Muscle of leg (tissue), 11 donors: ENCODE data around the gene TBCB. TPM values are rescaled to one million over a fixed set of nuclear protein-coding genes. Genes with fewer than 3 reads are reported as not detected.

Experiments used
- DNase-seq: peaks from one replicate; pipeline ENCODE4 v3.0.0; 2013
- H3K27ac ChIP-seq: one replicate; pipeline ENCODE4 v1.5.1; 2013; ENCODE audit warnings: mild to moderate bottlenecking, low read length, control low read depth
- H3K27me3 ChIP-seq: one replicate; pipeline ENCODE4 v1.6.1; 2013; ENCODE audit warnings: low read length; ENCODE audit not compliant: control insufficient read depth, insufficient read depth
- H3K36me3 ChIP-seq: one replicate; pipeline ENCODE4 v1.6.1; 2013; ENCODE audit warnings: low read length; ENCODE audit not compliant: control insufficient read depth, insufficient read depth
- H3K4me1 ChIP-seq: one replicate; pipeline ENCODE4 v1.6.1; 2013; ENCODE audit warnings: low read length; ENCODE audit not compliant: control insufficient read depth, insufficient read depth
- H3K4me3 ChIP-seq: one replicate; pipeline ENCODE4 v1.5.1; 2013; ENCODE audit warnings: low read length, control low read depth
- H3K9me3 ChIP-seq: replicated peaks from 2 replicates; pipeline ENCODE4 v1.6.1; 2013; ENCODE audit warnings: low read depth, low read length; ENCODE audit not compliant: control insufficient read depth
- WGBS: methylation state at CpG from one replicate; pipeline ENCODE4 v1.1.5; 2013; ENCODE audit warnings: missing lambda C conversion rate; ENCODE audit not compliant: insufficient coverage; 5-methylcytosine and 5-hydroxymethylcytosine counted together
- polyA plus RNA-seq, 8 donors: library from polyadenylated mRNA; unstranded; fragments of 120-200 nt; gene quantifications; one replicate each; pipeline versions ENCODE4 v1.2.1 to v1.2.3, GENCODE V29; 2013; ENCODE audit warnings: inconsistent platforms in 1 of 8, low replicate concordance in 1 of 8; ENCODE audit not compliant: insufficient read length in 8 of 8, insufficient read depth in 1 of 8
- total RNA-seq: library from RNA; stranded (reverse); fragments of 120-200 nt; gene quantifications from one replicate; pipeline ENCODE4 v1.2.4, GENCODE V29; 2013

TBCB gene
- total and polyA plus RNA-seq, 9 donors = 86.5 to 129 (median 91.2) TPM

DNA sequence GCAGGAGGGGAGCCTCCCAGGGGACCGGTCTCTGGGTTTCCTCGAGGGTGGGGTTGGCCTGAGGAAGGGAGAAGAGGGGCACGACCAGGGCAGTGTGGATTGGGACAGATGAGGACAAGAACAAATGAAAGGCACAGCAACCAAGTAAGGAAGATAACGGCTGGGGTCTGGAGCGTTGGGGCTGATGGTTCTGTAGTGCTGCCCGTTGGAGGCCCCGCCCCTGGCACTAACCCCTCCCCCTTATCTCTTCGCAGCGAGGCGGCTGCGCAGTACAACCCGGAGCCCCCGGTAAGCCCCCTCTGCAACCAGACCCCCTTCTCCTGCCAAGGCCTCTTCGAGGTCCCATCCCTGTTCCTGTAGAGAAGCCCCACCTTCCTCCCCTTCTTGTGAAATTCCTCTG lies 26.8 kb downstream of the TBCB start:
- 81% methylated on average over 5 of the region's 14 CpGs for WGBS
- DNase-seq = no peak
- no peaks in the 10 kb centered on the region for H3K9me3 ChIP-seq
- no peak overlapping the region for H3K4me3 ChIP-seq
- no peaks in the 10 kb centered on the region for H3K27me3 ChIP-seq
- H3K4me1 ChIP-seq = peaks cover 14% of the 10 kb centered on the region
- H3K27ac ChIP-seq = no peak overlapping the region
- peaks cover 48% of the 10 kb centered on the region for H3K36me3 ChIP-seq

DNA sequence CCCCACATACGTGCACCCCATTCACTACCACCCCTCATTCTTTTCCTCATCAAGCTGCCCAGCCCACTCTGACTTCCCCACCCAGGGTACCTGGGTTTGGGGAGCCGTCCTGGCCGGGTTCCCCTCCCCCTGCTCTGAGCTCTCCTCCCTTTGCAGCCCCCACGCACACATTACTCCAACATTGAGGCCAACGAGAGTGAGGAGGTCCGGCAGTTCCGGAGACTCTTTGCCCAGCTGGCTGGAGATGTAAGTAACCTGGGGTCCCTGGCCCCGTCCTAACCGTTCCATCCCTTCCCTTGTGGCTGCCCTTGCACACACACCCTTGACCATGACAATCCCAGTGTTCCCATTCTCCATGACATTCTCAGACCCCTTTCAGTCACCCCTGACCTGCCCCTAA lies 27.2 kb downstream of the TBCB start:
- no peak overlapping the region for H3K4me3 ChIP-seq
- H3K9me3 ChIP-seq = no peaks in the 10 kb centered on the region
- peaks cover 51% of the 10 kb centered on the region for H3K36me3 ChIP-seq
- no peak for DNase-seq
- peaks cover 13% of the 10 kb centered on the region for H3K4me1 ChIP-seq
- H3K27me3 ChIP-seq = no peaks in the 10 kb centered on the region
- 87% methylated on average over 9 of the region's 9 CpGs for WGBS
- no peak overlapping the region for H3K27ac ChIP-seq

GRCh38 chr19:36144624-36145023 lies 29.4 kb downstream of the TBCB start:
- Histone ChIP-seq H3K4me3 (no peak overlapping the region), H3K36me3 (peaks cover 69% of the 10 kb centered on the region), H3K27ac (no peak overlapping the region), H3K4me1 (peaks cover 9% of the 10 kb centered on the region), H3K9me3 (no peaks in the 10 kb centered on the region), H3K27me3 (no peaks in the 10 kb centered on the region)
- DNase-seq = no peak
- 100% methylated on average over 1 of the region's 6 CpGs for WGBS

DNA sequence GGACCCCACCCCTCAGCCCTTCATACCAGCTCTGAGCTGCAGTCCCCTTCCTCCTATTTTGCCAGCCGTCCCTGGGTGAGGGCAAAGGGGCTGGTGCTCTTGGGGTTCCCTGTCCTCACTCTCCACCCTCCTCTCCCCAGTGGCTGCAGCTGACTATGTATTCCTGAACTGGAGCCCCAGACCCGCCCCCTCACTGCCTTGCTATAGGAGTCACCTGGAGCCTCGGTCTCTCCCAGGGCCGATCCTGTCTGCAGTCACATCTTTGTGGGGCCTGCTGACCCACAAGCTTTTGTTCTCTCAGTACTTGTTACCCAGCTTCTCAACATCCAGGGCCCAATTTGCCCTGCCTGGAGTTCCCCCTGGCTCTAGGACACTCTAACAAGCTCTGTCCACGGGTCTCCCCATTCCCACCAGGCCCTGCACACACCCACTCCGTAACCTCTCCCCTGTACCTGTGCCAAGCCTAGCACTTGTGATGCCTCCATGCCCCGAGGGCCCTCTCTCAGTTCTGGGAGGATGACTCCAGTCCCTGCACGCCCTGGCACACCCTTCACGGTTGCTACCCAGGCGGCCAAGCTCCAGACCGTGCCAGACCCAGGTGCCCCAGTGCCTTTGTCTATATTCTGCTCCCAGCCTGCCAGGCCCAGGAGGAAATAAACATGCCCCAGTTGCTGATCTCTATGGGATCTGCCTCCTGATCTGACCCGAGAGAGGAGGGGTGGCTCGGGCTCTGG lies 34.6 kb downstream of the TBCB start:
- Histone ChIP-seq H3K27ac (no peak overlapping the region), H3K4me3 (no peak overlapping the region), H3K27me3 (no peaks in the 10 kb centered on the region), H3K36me3 (peaks cover 56% of the 10 kb centered on the region), H3K9me3 (no peaks in the 10 kb centered on the region), H3K4me1 (peaks cover 27% of the 10 kb centered on the region)
- DNase-seq = no peak
- 67% methylated on average over 13 of the region's 13 CpGs for WGBS

GRCh38 chr19:36150586-36150985 lies 35.3 kb downstream of the TBCB start:
- H3K36me3 ChIP-seq = peaks cover 50% of the 10 kb centered on the region
- no peaks in the 10 kb centered on the region for H3K27me3 ChIP-seq
- no peak for DNase-seq
- H3K4me3 ChIP-seq = peak overlapping the region; percentile 89
- H3K27ac ChIP-seq = peak overlapping the region; percentile 100
- WGBS = 68% methylated on average over 4 of the region's 5 CpGs
- no peaks in the 10 kb centered on the region for H3K9me3 ChIP-seq
- H3K4me1 ChIP-seq = peaks cover 27% of the 10 kb centered on the region

DNA sequence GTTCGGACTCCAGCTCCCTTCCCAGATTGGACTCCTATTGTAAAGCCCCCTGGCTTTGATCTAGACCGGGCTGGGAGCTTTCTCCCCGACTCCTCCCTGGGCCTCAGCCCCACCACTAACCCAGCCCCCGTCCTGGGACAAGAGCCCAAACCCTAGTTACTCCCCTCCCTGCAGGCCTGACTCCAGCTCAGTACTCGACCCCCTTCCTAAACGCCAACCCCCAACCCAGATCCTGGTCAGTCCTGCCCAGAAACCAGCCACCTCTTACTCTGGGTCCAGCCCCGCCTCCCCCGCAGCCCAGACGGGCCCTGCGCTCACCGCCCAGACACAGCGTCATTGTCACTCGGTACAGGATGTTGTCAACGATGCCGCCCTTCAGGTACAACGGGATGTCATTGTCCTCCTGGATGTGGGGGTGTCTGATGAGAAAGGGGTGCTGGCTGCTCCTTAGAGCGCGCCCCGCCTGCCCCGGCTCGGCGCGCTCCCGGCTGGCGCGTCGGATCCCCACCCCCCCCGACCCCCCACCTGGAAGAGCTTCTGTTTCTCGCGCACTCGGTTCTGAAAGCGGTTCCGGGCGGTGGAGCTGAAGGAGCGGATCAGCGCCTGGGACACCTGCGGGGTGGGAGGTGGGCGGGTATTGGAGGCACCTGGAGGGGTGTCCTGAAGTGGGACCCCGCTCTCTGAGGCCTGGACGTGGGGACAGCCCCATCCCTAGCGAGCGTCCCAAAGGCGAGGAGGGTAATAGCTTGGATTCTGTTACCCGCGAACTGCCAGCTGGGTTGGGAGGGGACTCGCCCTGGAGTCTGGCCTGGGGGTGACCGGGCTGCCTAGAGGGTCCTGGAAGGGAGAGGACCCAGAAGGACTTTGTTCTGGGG lies 36.1 kb downstream of the TBCB start:
- peak; percentile 84 for DNase-seq
- peaks cover 27% of the 10 kb centered on the region for H3K4me1 ChIP-seq
- WGBS = 4% methylated on average over 20 of the region's 47 CpGs

GRCh38 chr19:36152019-36152351 lies 36.7 kb downstream of the TBCB start:
- Histone ChIP-seq H3K9me3 (no peaks in the 10 kb centered on the region), H3K4me3 (peak overlapping the region; percentile 89), H3K36me3 (peaks cover 36% of the 10 kb centered on the region), H3K27me3 (no peaks in the 10 kb centered on the region), H3K27ac (peak overlapping the region; percentile 100), H3K4me1 (peaks cover 27% of the 10 kb centered on the region)
- DNase-seq = no peak
- 14% methylated on average over 11 of the region's 16 CpGs for WGBS

More for the DNA sequence above, 36.1 kb downstream of the TBCB start:
- Histone ChIP-seq H3K9me3 (no peaks in the 10 kb centered on the region), H3K27me3 (no peaks in the 10 kb centered on the region), H3K4me3 (peak overlapping the region; percentile 89), H3K27ac (peak overlapping the region; percentile 100), H3K36me3 (peaks cover 42% of the 10 kb centered on the region)

DNA sequence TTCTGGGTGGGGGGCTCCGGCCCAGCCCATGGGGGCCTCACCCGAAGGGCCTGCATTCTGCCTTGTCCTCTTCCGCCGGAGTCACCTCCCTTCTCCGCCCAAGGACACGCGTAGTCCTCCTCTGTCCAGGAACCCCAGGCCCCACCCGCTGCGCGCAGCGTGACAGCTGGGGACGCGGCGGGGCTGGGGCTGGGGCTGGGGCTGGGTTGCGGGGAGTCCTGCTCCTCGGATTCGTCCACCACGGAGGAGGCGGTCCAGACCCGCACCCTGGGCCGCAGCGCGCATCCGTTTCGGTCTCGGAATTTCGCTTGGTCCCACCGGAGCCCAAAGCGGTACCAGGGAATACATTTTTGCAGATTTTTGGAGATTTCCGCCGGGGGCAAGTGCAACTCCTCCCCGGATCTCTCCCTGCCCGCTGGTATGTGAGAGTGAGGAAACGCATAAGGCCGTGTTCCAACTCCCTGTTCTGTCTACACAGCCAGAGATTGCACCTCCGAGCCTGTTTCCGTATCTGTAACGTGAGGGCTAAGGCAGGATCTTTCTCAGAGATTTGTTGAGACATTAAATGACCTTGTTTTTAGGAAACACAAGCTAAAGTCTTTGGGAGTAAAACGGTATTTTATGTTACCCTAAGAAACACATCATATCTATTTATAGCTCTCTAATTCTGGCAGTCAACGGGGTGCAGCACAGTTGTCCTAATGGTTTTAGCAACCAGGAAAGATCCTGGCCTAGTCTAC lies 37.3 kb downstream of the TBCB start, which contains the start of gene COX7A1:
COX7A1 (minus strand) TSS at position 96 of the 740 bp plus-strand sequence; CDS start at position 56, 40 bp downstream.
- Histone ChIP-seq H3K27ac (peak within 1 kb of the TSS; percentile 100), H3K4me3 (peak within 1 kb of the TSS; percentile 89), H3K36me3 (peaks cover 33% of the 10 kb centered on the region), H3K9me3 (no peaks in the 10 kb centered on the region), H3K4me1 (peaks cover 27% of the 10 kb centered on the region), H3K27me3 (no peaks in the 10 kb centered on the region)
- peak; percentile 92 for DNase-seq
- WGBS = under 1% methylated on average over 22 of the region's 40 CpGs

GRCh38 chr19:36153126-36153525 lies 37.9 kb downstream of the TBCB start:
- DNase-seq = no peak
- peaks cover 27% of the 10 kb centered on the region for H3K4me1 ChIP-seq
- peaks cover 27% of the 10 kb centered on the region for H3K36me3 ChIP-seq
- no peaks in the 10 kb centered on the region for H3K9me3 ChIP-seq
- peak overlapping the region; percentile 100 for H3K27ac ChIP-seq
- H3K27me3 ChIP-seq = no peaks in the 10 kb centered on the region
- peak overlapping the region; percentile 89 for H3K4me3 ChIP-seq
- WGBS = 83% methylated on average over 6 of the region's 10 CpGs
